ENCODE measurements around the gene CABP4.
A peak's percentile ranks its signal among the peaks of the same experiment; 100 is the strongest.

CABP4 gene

GRCh38 chr11:67436459-67437081, 18.6 kb upstream of the CABP4 start:
- peak; percentile 87 for DNase-seq

GRCh38 chr11:67437082-67437808, 17.9 kb upstream of the CABP4 start, which contains the start of gene PTPRCAP:
Gene PTPRCAP, minus strand, starts transcription at chr11:67437682. Its CDS starts 63 bp downstream, at chr11:67437619.
- peak; percentile 70 for DNase-seq

GRCh38 chr11:67437809-67438157, 17.4 kb upstream of the CABP4 start:
- DNase-seq: no peak

GRCh38 chr11:67438158-67438902, 16.8 kb upstream of the CABP4 start:
- DNase-seq: peak; percentile 91

GRCh38 chr11:67439321-67440228, 15.6 kb upstream of the CABP4 start:
- DNase-seq: peak; percentile 65

GRCh38 chr11:67440229-67441097, 14.7 kb upstream of the CABP4 start:
- DNase-seq: no peak

GRCh38 chr11:67441098-67441563, 14.0 kb upstream of the CABP4 start:
- no peak for DNase-seq

GRCh38 chr11:67441731-67442351, 13.3 kb upstream of the CABP4 start:
- no peak for DNase-seq

- no peak for DNase-seq
Measured at GRCh38 chr11:67442504-67443404, 12.4 kb upstream of the CABP4 start.

- DNase-seq: no peak
Measured at GRCh38 chr11:67445515-67445914, 9.6 kb upstream of the CABP4 start.

- no peak for DNase-seq
Measured at GRCh38 chr11:67448220-67448609, 6.9 kb upstream of the CABP4 start.

GRCh38 chr11:67449116-67449844, 5.9 kb upstream of the CABP4 start:
- DNase-seq: no peak

- DNase-seq: no peak
Measured at GRCh38 chr11:67450796-67451657, 4.1 kb upstream of the CABP4 start.

GRCh38 chr11:67451658-67451976, 3.5 kb upstream of the CABP4 start:
- no peak for DNase-seq

- no peak for DNase-seq
Measured at GRCh38 chr11:67452141-67452952, 2.8 kb upstream of the CABP4 start, which contains the start of gene GPR152. Gene GPR152, minus strand, starts transcription at chr11:67452729. Its CDS starts 5 bp downstream, at chr11:67452724.

GRCh38 chr11:67453816-67454732, 1.1 kb upstream of the CABP4 start:
- DNase-seq: no peak
